Fibroblast of skin of back (primary cell): ENCODE results near the gene CHP1.
"Not testable (repeated sequence)": the region's sequence is repeated elsewhere in the genome, so short reads cannot be mapped to it uniquely, and the experiment has no call there.

Experiments
- DNase-seq: peaks from one replicate; pipeline ENCODE4 v3.0.0-alpha.2; 2013

CHP1 gene

GRCh38 chr15:41292521-41292920 lies 61.5 kb downstream of the CHP1 start:
- DNase-seq, result no peak

- not testable (repeated sequence) for DNase-seq
These were observed 70.1 kb downstream of the CHP1 start for GRCh38 chr15:41301139-41301538.

- no peak for DNase-seq
These were observed 70.5 kb downstream of the CHP1 start for GRCh38 chr15:41301587-41301986.

DNA sequence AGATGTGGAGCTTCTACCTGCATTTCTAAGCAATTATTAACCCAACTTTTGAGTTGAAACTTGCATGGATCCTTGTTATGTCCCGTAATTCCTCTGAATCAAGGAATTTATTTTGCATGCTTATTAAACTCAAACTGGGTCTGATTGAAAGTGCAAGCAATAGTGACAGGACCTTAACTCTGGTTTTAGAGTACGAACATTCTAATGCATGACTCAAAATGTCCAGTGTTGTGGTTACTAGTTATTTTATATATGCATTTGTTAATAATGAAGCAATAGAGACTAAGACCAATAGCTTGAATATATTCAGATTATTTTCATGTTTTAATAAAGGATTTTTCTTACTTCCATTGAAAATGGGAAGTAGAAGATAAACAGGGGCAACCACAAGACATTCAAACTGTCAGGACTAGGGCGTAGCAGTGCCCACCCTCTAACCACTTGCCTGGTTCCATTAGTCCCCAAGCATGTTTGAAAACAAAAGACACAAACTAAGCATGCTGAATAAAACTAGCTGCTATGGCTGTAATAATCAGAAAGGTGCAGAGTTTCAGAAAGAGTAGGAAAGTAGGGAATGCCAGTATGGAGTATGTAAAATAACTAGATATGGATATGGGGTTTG lies 73.2 kb downstream of the CHP1 start:
- no peak for DNase-seq

DNA sequence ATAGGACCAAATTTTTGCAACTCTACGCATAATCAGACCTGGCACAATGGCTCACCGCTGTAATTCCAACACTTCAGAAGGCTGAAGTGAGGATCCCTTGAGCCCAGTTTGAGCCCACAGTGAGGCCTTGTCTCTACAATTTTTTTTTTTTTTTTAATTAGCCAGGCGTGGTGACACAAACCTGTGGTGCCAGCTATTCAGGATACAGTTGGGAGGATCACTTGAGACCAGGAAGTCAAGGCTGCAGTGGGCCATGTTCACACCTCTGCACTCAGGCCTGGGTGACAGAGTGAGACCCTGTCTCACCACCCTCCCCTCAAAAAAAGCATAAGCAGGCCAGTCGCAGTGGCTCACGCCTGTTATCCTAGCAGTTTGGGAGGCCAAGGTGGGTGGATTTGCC lies 76.6 kb downstream of the CHP1 start:
- DNase-seq, result no peak

- no peak for DNase-seq
These were observed 78.3 kb downstream of the CHP1 start for GRCh38 chr15:41309226-41309905.

DNA sequence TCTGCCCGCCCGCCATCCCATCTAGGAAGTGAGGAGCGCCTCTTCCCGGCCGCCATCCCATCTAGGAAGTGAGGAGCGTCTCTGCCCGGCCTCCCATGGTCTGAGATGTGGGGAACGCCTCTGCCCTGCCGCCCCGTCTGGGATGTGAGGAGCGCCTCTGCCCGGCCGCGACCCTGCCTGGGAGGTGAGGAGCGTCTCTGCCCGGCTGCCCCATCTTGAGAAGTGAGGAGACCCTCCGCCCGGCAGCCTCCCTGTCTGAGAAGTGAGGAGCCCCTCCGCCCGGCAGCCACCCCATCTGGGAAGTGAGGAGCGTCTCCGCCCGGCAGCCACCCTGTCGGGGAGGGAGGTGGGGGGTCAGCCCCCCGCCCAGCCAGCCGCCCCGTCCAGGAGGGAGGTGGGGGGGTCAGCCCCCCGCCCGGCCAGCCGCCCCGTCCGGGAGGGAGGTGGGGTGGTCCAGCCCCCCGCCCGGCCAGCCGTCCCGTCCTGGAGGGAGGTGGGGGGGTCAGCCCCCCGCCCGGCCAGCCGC lies 89.8 kb downstream of the CHP1 start:
- DNase-seq, result not testable (repeated sequence)

DNA sequence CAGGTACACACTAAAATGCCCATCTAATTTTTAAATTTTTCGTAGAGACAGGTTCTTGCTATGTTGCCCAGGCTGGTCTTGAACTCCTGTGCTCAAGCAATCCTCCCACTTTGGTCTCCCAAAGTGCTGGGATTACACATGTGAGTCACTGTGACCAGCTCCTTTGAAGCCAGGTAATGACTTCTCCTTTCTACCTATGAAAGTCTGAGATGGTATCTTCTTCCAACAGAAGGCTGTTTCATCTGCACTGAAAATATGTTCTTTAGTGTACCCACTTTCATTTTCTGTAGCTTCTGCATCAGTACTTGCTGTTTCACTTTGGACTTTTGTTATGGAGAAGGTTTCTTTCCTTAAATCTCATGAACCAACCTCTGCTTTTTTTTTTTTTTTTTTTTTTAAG lies 92.5 kb downstream of the CHP1 start:
- DNase-seq, result no peak

DNA sequence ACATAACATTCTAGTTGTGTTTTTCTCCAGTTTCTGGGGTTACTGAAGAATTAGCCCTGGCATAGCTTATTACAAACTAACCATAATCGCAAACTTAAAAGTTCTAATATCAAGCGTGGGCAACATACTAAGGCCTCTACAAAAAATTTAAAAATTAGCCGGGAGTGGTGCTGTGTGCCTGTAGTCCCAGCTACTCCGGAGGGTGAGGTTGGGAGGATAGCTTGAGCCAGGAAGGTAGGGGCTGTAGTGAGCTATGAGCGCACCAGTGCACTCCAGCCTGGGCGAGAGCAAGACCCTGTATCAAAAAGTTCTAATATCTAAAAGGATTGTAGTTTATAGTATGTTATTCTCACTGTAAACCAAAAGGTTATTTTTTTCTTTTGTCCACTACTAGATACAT lies 100.2 kb downstream of the CHP1 start:
- no peak for DNase-seq
